CD4-positive, alpha-beta T cell (primary cell): Measurements from ENCODE around the gene INSYN2B. TPM values are rescaled to one million over a fixed set of nuclear protein-coding genes. Genes with fewer than 3 reads are reported as not detected.

Experiments used
- ATAC-seq: fragments of 200-7000 bp; cut with Tn5 transposase; one replicate; pipeline ENCODE4 v1.10.0; 2022; ENCODE audit warnings: mild to moderate bottlenecking; ENCODE audit not compliant: poor library complexity
- CTCF ChIA-PET: fragments of 350-600 bp; sonication (Branson Sonifier 250); formaldehyde crosslinking; loops from one replicate; lab custom pipeline; 2021; ENCODE audit warnings: antibody characterized with exemption, inconsistent platforms; lab: Charles Lee
- POLR2A ChIA-PET: fragments of 350-600 bp; sonication (Branson Sonifier 250); formaldehyde crosslinking; loops from one replicate; lab custom pipeline; 2021; ENCODE audit warnings: antibody characterized with exemption, inconsistent platforms; lab: Charles Lee
- DNase-seq, 14 experiments: peaks; one replicate each; pipeline ENCODE4 v3.0.0-alpha.2; 2013 to 2020; ENCODE audit warnings: mixed read lengths in 2 of 14
- H3K27ac ChIP-seq, 2 donors: one replicate each; pipeline versions ENCODE4 v1.5.1 to v1.7.0; 2013; ENCODE audit warnings: low read length in 2 of 2, low read depth in 1 of 2, mild to moderate bottlenecking in 1 of 2
- H3K27me3 ChIP-seq, 2 experiments: 1 replicate in 1 of 2; 2 replicates in 1 of 2; pipeline versions ENCODE4 v1.6.1 to v1.7.0; 2013; ENCODE audit warnings: low read length in 2 of 2, control low read depth in 1 of 2, mild to moderate bottlenecking in 1 of 2, moderate library complexity in 1 of 2; ENCODE audit not compliant: insufficient read depth in 2 of 2, control insufficient read depth in 1 of 2
- H3K36me3 ChIP-seq: one replicate; pipeline ENCODE4 v1.6.1; 2013; ENCODE audit warnings: low read length, control low read depth; ENCODE audit not compliant: insufficient read depth
- H3K4me1 ChIP-seq: one replicate; pipeline ENCODE4 v1.6.1; 2013; ENCODE audit warnings: low read length, control low read depth; ENCODE audit not compliant: insufficient read depth
- H3K4me3 ChIP-seq: one replicate; pipeline ENCODE4 v1.5.1; 2013; ENCODE audit warnings: mild to moderate bottlenecking, low read length, moderate library complexity
- H3K9me3 ChIP-seq, 2 experiments: 1 replicate in 1 of 2; 2 replicates in 1 of 2; pipeline versions ENCODE4 v1.6.1 to v1.7.0; 2013; ENCODE audit warnings: low read length in 2 of 2, mild to moderate bottlenecking in 2 of 2, control low read depth in 1 of 2, moderate library complexity in 1 of 2; ENCODE audit not compliant: control insufficient read depth in 1 of 2, insufficient read depth in 1 of 2
- H3K27ac Mint-ChIP-seq: one replicate; pipeline ENCODE4 v1.8.0; 2020; ENCODE audit warnings: mixed read lengths
- H3K27me3 Mint-ChIP-seq: one replicate; pipeline ENCODE4 v1.8.0; 2021; ENCODE audit warnings: mixed read lengths
- H3K36me3 Mint-ChIP-seq: one replicate; pipeline ENCODE4 v1.8.0; 2021; ENCODE audit warnings: low read depth, mixed read lengths
- H3K4me1 Mint-ChIP-seq: one replicate; pipeline ENCODE4 v1.8.0; 2021; ENCODE audit warnings: low read depth, mixed read lengths
- H3K4me3 Mint-ChIP-seq: one replicate; pipeline ENCODE4 v1.8.0; 2020; ENCODE audit warnings: mild to moderate bottlenecking, mixed read lengths
- H3K9me3 Mint-ChIP-seq: one replicate; pipeline ENCODE4 v1.8.0; 2020; ENCODE audit warnings: mixed read lengths
- CTCF ChIP-seq: fragments of 200-600 bp; IDR thresholded peaks from one replicate; pipeline ENCODE4 v1.8.0; 2022; ENCODE audit warnings: antibody characterized with exemption, mild to moderate bottlenecking
- intact Hi-C, 2 experiments: fragments of 100-400 bp; cut with DNase I in 1 of 2; cut with micrococcal nuclease in 1 of 2; formaldehyde crosslinking; loops; one replicate each; pipeline versions ENCODE4 v1.15.1 to v1.9.0; 2023 to 2025; cut with DNase I, micrococcal nuclease
- total RNA-seq, 174 experiments: library from RNA in 2 of 174; stranded (reverse) in 2 of 174; gene quantifications; one replicate each; pipeline ENCODE4 v1.2.3 and lab custom pipeline; 2021 to 2026

The INSYN2B gene
- total RNA-seq, 2 experiments from 2014 or later: not detected

GRCh38 chr5:170011751-170012150, 31.5 kb upstream of the INSYN2B start:
- POLR2A ChIA-PET: no interaction called here
- no peak for TF ChIP-seq CTCF
- intact Hi-C loops: no loop called here
- Mint-ChIP-seq H3K4me1 (no peaks in the 10 kb centered on the region), H3K36me3 (peaks cover 89% of the 10 kb centered on the region), H3K9me3 (no peaks in the 10 kb centered on the region), H3K27ac (no peak overlapping the region), H3K27me3 (no peaks in the 10 kb centered on the region), H3K4me3 (no peak overlapping the region)
- no peak for DNase-seq
- Histone ChIP-seq H3K9me3 (no peaks in the 10 kb centered on the region), H3K27me3 (no peaks in the 10 kb centered on the region), H3K36me3 (peaks cover 73% of the 10 kb centered on the region), H3K4me3 (no peak overlapping the region), H3K4me1 (no peaks in the 10 kb centered on the region), H3K27ac (no peak overlapping the region)
- no peak for ATAC-seq
- CTCF ChIA-PET: no interaction called here

DNA sequence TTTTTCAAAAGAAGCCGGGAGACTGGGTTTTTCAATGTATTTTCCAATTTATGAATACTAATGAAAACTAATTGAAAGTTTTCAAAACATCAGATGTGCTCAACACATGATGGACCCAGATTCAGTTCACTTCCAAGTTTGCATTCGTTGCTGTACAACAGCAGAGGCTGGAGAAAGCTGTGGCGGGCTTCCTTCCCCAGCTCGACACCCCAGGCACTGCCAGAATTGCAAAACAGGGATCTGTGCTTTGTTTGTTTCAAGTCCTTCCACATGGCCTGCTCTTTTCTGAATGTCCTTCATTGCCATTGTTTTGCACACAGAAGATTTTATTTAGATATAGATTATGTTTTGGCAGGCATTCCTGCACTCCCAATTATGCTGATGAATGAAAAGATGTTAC, 30.3 kb upstream of the INSYN2B start:
- Mint-ChIP-seq H3K9me3 (no peaks in the 10 kb centered on the region), H3K27me3 (no peaks in the 10 kb centered on the region), H3K4me3 (no peak overlapping the region), H3K27ac (no peak overlapping the region), H3K36me3 (peaks cover 89% of the 10 kb centered on the region), H3K4me1 (no peaks in the 10 kb centered on the region)
- H3K36me3 ChIP-seq: peaks cover 73% of the 10 kb centered on the region
- H3K4me3 ChIP-seq: no peak overlapping the region
- no peaks in the 10 kb centered on the region for H3K27me3 ChIP-seq
- CTCF ChIA-PET: no interaction called here
- H3K9me3 ChIP-seq: no peaks in the 10 kb centered on the region
- POLR2A ChIA-PET: no interaction called here
- TF ChIP-seq CTCF: no peak
- no peaks in the 10 kb centered on the region for H3K4me1 ChIP-seq
- intact Hi-C loops: no loop called here
- DNase-seq: no peak
- no peak for ATAC-seq
- H3K27ac ChIP-seq: no peak overlapping the region

DNA sequence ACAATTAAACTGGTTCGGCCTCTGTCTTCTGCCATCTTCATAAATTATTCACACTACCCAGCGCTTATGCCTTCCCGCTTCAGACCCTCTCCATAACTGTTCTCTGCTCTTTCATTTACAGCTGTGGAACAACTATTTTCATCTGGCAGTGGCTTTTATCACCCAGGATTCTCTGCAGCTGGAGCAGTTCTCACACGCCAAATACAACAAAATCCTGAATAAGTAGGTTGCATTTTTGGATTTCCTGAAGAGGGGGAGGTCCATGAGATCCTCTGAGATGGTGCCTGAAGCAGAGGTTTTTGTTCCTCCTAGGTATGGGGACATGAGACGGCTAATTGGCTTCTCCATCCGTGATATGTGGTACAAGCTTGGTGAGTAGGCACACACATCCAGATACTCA, 28.1 kb upstream of the INSYN2B start:
- CTCF ChIA-PET: no interaction called here
- Histone ChIP-seq H3K36me3 (peaks cover 69% of the 10 kb centered on the region), H3K27ac (no peak overlapping the region), H3K27me3 (no peaks in the 10 kb centered on the region), H3K4me1 (no peaks in the 10 kb centered on the region), H3K4me3 (no peak overlapping the region), H3K9me3 (no peaks in the 10 kb centered on the region)
- no peak for ATAC-seq
- POLR2A ChIA-PET: no interaction called here
- Mint-ChIP-seq H3K9me3 (no peaks in the 10 kb centered on the region), H3K4me3 (no peak overlapping the region), H3K4me1 (no peaks in the 10 kb centered on the region), H3K27me3 (no peaks in the 10 kb centered on the region), H3K36me3 (peaks cover 93% of the 10 kb centered on the region), H3K27ac (no peak overlapping the region)
- intact Hi-C loops: no loop called here
- TF ChIP-seq CTCF: no peak
- DNase-seq: no peak
